GM18951 (cell line): ENCODE data around the gene KIF21A.

ENCODE experiments used
- POLR2A ChIP-seq: IDR thresholded peaks from 4 replicates; pipeline ENCODE4 v1.6.1; 2011; ENCODE audit warnings: mild to moderate bottlenecking; ENCODE audit not compliant: insufficient read length, insufficient read depth; ENCODE audit errors: extremely low read depth
- in situ Hi-C: fragments of 300-500 bp; cut with MboI; formaldehyde crosslinking; loops from one replicate; pipeline ENCODE4 v1.12.0; 2022; ENCODE audit warnings: low sequenced_read_pairs, mixed read lengths, inconsistent platforms; ENCODE audit not compliant: unreplicated experiment

KIF21A gene

DNA sequence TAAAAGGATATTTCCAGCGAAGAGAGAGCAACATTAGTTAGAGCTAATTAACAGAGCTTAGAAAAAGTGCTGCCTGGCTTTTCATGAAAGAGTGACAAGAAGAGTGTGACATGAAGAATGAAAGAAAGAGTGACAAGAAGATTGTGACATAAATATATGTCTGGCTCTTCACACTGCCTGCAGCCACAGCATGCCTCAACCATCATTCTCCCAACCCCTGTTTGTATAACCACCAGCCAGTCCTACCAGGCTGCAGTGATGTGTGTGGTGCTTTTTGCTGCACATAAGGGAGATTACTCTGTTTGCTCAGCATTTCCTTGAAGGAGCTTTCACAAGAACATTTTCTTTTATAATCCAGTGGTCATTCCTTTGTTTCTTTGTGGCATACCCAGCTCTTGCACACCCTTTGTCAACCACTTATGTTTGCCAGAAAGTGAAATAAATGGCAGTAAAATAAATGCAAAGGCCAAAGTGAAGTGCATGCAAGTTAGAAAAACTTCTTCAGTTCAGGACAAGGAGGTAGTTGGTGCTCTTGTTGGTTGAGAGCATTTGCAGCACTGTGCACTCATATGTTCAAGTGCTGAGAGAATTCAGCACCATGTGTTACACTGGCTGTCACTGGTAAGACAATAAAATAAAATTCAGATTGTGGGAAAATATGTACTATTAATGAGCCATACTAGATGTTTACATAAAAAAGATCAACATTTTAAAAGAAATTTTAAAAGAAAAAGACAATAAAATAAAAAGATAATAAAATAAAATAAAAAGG is 50.6 kb downstream of the KIF21A start:
- TF ChIP-seq POLR2A: no peak
- in situ Hi-C loops: no loop called here

DNA sequence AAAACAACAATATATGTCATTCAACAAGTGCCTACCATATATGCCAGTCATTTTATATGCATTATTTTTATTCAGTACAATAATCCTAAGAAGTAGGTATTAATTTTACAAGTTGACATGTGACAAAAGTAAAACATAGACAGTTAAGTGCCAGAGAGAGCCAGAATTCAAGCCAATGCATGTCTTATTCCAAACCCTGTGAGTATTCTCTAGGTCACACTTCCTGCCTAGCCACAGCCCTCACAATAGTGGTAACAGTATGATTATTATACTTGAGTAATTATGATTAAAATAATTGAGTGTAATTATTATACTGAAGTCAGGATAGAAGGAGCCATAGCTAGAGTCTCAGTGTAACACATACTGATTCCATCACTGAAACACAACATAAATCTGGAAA is 52.2 kb downstream of the KIF21A start:
- in situ Hi-C loops: no loop called here
- no peak for TF ChIP-seq POLR2A

DNA sequence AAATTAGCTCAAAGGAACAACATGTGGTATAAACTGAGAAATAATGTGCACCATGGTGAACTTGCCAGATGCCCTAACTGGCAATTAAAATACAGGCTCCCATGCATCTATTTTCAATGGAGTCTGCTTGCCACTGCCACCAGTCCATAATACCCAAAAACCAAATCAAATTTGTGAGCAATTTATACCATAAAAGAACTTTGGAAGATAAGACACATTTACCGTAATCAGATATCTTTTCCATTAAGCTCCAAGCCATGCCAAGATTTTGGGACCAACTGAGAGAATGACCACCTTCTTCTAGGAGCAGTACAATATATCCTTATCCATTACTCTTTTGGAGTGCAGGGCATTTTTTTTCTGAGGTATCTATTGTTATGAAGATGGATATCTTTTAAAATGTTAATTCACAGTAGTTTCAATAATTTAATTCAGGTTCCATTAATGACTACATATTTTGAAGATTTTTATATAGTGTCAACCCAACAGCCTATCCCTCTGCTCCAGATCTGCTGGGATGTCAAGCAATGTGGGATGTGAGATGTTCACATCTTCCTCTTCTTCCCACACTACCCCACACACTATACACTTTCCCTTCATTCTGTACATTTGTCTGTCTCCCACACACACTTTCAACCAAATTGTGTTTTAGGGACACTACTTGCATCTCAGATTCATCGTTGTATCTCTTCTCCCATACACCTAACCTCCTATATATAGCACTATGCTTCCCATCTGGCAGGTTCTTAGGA is 53.3 kb downstream of the KIF21A start:
- no peak for TF ChIP-seq POLR2A
- in situ Hi-C loops: no loop called here

DNA sequence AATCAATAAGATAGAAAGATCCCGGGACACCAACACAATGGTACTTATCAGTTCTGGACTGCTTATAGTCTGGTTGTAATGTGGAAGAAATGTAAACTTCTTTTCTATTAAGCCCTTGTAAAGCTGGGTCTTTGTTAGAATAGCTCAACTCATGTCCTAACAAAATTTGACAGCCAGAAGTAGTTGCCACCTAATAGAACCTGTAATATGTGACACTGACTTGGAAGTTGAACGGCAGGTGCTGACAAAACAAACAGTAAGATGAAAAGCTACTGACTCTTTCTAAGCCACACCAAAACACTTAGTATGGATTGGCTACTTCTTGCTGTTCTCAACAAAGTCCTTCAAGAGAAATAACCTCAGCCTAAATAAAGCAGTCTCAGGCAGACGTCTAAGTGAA is 56.6 kb downstream of the KIF21A start:
- TF ChIP-seq POLR2A: no peak
- in situ Hi-C loops: no loop called here

DNA sequence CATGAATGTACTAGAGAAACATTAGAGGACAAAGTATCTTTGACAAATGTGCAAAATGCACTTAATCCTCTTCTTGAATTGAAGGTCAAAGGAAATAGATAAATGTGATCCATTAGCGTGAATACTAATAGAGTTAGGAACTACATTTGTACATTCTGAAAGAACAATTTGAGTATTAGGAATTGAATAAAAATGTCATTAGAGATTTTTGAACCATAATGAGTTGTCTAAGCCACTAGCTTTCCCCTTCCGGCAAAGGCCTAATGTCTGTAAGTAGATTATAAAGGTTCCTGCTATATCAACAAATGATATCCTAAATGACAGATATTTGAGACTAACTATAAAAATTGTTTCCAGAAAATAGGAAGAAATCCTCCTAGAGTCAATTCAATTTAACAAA is 59.8 kb downstream of the KIF21A start:
- no peak for TF ChIP-seq POLR2A
- in situ Hi-C loops: no loop called here

DNA sequence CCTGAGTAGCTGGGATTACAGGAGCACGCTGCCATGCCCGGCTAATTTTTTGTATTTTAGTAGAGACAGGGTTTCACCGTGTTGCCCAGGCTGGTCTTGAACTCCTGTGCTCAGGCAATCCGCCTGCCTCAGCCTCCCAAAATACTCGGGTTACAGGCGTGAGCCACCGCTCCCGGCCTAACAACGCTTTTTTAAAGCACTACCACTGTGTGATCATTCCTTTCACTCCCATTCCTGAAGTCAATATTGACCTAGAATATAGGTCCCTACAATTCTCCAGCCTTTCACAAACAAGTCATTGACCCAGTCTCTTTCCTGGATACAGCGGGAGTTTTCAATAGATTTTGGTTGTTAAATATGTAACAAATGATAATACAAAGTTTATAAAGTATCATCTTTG is 62.8 kb downstream of the KIF21A start:
- in situ Hi-C loops: no loop called here
- no peak for TF ChIP-seq POLR2A

DNA sequence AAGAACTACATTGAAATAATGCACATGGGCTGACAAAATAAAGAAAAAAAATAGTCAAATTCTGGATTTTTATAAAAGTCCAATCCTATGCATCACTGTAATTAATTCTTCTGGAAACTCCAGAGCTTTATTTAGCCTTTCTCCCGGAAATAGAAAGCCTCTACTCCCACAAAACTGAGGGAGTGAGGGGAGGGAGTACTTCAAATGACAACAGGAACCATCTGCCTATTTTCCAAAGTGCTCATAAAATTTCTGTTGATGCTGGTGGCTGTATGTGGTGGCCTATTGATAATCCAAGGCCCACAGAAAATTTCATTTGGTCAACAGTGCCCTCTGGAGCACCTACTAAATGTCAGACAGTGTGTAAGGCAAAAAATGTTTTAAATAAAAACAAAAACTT is 64.6 kb downstream of the KIF21A start:
- in situ Hi-C loops: no loop called here
- no peak for TF ChIP-seq POLR2A

DNA sequence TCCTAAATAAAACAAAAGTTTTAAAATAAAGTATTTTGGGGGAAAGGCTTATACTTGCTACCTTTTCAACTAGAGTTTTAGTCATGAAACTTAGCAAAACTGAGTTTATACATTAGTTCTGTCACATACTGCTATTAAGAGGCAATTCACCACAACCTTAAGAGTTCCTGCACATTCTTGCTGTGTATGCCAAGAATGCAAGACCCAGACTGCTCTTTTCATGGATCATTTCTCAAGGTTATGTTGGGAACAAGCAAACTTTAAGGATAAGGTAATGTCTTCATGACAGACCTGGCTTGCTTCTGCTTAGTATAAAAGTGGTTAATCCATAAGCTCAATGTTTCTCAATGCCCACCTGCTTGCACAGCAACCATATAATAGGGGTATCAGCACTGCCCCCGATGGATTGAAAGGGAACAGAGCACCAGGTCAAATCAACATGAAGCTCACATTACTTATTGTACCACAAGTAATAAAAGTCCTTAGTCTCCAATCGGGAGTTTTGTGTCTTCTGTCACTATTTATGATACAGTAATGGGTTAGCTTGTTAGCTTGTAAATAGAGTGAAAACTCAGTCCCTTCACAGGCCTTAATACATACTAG is 67.6 kb downstream of the KIF21A start:
- in situ Hi-C loops: no loop called here
- TF ChIP-seq POLR2A: no peak

DNA sequence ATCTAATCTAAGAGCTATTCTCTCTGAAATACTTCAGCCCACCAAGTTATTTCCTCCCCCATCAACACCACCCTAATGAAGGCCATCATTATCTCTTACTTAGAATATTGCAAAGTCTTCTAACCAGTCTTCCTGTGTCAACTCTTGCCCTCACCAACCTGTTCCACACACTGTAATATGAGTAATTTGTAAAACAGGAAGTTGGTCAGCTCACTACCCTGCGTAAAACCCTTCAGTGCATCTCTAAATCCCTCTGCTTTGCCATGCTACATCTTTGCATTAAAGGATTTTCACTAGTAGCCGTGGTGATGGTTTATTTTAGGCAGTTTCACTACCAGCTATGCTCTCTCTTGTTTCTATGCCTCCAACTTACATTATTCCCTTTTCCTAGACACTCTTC is 70.0 kb downstream of the KIF21A start:
- in situ Hi-C loops: no loop called here
- TF ChIP-seq POLR2A: no peak

DNA sequence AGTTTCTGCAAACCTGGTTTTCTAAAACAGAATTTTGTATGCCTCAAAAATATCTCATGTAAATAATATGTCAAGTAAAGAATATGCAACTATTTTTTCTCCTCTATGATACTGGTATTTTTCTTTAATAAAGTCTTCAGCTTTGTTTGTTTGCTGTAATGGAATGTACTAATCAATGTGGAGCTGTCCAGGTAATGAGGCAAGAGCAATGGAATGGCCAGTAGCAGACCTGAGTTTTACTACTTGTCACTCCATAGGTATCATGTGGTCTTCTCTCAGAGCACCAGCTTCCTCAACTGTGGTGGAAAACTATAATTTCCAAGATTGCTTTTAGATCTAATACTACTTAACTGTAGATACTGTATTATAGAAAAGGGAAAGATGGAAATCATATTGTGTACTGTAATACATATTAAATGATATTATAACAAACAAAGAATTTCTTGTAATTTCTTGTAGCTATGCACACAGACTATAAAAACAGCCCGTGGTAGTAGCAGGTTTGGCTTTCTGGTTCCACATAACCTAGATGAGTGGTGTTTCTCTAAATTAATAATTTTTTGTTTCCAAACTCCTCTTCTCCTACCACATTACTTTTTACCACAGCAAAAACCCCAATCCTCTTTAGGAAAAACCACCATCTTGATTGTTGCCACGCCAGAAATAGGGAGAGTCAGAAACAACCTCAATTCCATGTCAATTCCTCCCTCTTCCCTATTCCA is 70.6 kb downstream of the KIF21A start:
- TF ChIP-seq POLR2A: no peak
- in situ Hi-C loops: no loop called here

DNA sequence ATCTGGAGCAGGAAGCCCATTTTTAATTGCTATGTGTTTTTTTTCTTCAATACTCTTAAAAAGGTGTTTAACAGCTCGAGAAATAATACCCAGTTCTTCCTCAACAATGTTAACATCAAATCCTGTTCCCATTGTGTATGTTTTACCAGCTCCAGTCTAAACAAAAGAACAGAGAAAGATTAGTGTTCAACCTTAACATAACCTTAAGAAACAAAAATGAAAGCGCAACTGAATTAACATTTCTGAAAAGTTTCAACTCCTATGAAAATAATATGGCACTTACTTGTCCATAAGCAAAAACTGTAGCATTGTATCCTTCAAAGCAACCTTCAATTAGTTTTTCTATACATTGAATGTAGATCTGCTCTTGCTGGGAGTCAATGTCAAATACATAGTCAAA is 73.2 kb downstream of the KIF21A start:
- in situ Hi-C loops: no loop called here
- TF ChIP-seq POLR2A: no peak

DNA sequence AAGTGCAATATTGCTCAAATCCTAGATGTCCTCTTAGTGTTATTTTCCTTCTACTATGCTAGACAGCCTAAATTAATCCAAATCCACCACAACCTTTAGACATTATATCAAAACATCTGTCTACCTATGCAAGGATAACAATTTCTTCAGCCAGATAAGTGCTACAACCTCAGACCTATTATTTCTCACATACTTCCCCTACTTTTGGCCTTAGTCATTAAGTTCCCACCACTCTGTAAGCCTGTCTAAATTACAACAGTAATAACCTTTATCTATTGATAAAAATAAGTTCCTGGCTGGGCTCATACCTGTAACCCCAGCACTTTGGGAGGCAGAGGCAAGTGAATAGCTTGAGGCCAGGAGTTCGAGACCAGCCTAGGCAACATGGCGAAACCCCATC is 74.0 kb downstream of the KIF21A start:
- in situ Hi-C loops: no loop called here
- no peak for TF ChIP-seq POLR2A

DNA sequence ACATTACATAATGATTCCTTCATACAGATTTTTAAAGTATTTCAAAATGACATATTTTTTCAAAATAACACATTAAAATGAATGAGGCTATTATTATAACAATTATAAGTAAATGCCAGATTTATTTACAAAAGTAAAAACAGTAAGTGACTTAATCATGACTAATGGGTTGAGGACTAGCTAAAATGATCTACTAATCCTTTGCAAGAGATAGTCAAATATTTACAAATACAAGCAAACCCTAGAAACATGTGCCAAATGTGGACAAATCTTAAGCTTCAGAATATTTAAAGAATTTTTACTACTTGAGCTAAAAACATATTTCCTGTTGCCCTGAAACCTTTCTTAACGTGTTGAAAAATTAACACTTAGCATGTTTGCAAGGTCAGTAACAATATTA is 74.8 kb downstream of the KIF21A start:
- in situ Hi-C loops: no loop called here
- TF ChIP-seq POLR2A: no peak
